Measurements from ENCODE around the gene MMP25.

- TF ChIP-seq CTCF (IDR thresholded peaks at IDR 0.05; ENCODE audit: poor library complexity) (no peak), EZH2 (IDR thresholded peaks at IDR 0.05; ENCODE audit: borderline replicate concordance) (no peak)
Measured at GRCh38 chr16:3038256-3038655, 8.1 kb upstream of the MMP25 start.

Data from hepatocyte (in vitro differentiated cells).